Calu3 (cell line): ENCODE measurements around the gene ITPKA. TPM values are rescaled to one million over a fixed set of nuclear protein-coding genes. Genes with fewer than 3 reads are reported as not detected.

Source experiments
- BruUV-seq: library from RNA; stranded (reverse); fragments of 400-500 nt; replicated peaks from 2 replicates; lab custom pipeline; 2021; lab: Mats Ljungman, UMichigan
- CTCF ChIA-PET: fragments of 300-600 bp; sonication (Branson Sonifier 250); formaldehyde crosslinking; loops from one replicate; lab custom pipeline; 2022; ENCODE audit warnings: antibody characterized with exemption; lab: Charles Lee
- DNase-seq: peaks from one replicate; pipeline ENCODE4 v3.0.0; 2022
- H3K27ac Mint-ChIP-seq: one replicate; pipeline ENCODE4 v1.8.0; 2022; ENCODE audit warnings: mixed read lengths; ENCODE audit not compliant: unreplicated experiment
- H3K27me3 Mint-ChIP-seq: one replicate; pipeline ENCODE4 v1.8.0; 2022; ENCODE audit warnings: mixed read lengths; ENCODE audit not compliant: unreplicated experiment
- H3K36me3 Mint-ChIP-seq: one replicate; pipeline ENCODE4 v1.8.0; 2022; ENCODE audit warnings: mild to moderate bottlenecking, moderate library complexity, mixed read lengths; ENCODE audit not compliant: insufficient read depth, unreplicated experiment
- H3K4me1 Mint-ChIP-seq: one replicate; pipeline ENCODE4 v1.8.0; 2022; ENCODE audit warnings: mild to moderate bottlenecking, low read depth, mixed read lengths; ENCODE audit not compliant: unreplicated experiment
- H3K4me3 Mint-ChIP-seq: one replicate; pipeline ENCODE4 v1.8.0; 2022; ENCODE audit warnings: mild to moderate bottlenecking, low read depth, moderate library complexity, mixed read lengths; ENCODE audit not compliant: unreplicated experiment
- H3K9me3 Mint-ChIP-seq: one replicate; pipeline ENCODE4 v1.8.0; 2022; ENCODE audit warnings: low read depth, mixed read lengths; ENCODE audit not compliant: unreplicated experiment
- intact Hi-C: fragments of 100-400 bp; cut with micrococcal nuclease; formaldehyde crosslinking; loops from one replicate; pipeline ENCODE4 v1.10.0; 2022; ENCODE audit not compliant: unreplicated experiment
- total RNA-seq: library from RNA; stranded (reverse); gene quantifications from 2 replicates; pipeline ENCODE4 v1.2.3, GENCODE V29; 2022
- TF ChIP-seq, protein P1 (sequence below): fragments of 200-600 bp; IDR thresholded peaks from one replicate; pipeline ENCODE4 v1.8.0; 2022; ENCODE audit warnings: antibody characterized with exemption; ENCODE audit not compliant: unreplicated experiment

Gene ITPKA
- total RNA-seq, 1 experiment from 2014 or later, result 0.68 TPM

GRCh38 chr15:41512940-41513505, 19.3 kb downstream of the ITPKA start:
- no peaks in the 10 kb centered on the region for H3K27me3 Mint-ChIP-seq
- CTCF ChIA-PET, result no interaction called here

DNA sequence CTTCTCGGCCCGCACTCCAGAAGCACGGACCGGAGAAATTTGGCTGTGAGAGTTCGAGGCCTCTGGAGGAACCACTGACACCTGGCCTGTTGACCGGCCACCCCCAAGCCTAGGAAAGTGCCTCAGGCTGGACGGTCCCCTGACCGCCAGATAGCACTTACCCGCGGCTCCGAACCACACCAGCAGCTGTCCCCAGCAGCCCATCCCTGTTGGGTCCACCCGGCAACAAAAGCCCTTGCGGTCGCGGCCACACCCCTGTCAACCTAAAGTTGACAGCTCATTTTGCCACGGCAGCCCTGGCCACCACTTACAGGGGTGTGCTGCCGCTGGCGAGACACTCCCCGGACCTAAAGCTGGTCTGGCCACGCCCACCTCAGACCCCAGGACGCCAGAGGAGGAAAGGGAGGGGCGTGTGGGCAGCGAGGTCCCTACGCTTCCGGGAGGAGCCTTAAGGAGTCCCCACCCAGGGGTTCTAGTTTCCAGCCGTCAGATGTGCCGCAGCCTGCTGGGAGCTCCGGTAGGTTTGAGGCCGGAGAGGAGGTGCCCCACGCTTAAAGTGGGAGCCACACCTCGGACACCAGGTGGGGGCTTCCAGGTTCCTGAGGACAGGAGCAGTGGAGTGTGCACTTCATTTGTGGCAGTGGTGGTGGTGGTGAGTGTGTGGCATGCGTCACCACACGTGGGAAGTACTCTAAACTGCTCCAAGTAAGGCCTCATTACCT, 20.0 kb downstream of the ITPKA start, which contains the start of gene LTK:
Gene LTK (minus strand): TSS at position 322 of the 722 bp plus-strand sequence. CDS start 118 bp downstream, at position 204.
- no peaks in the 10 kb centered on the region for H3K4me1 Mint-ChIP-seq
- TF ChIP-seq, protein P1, sequence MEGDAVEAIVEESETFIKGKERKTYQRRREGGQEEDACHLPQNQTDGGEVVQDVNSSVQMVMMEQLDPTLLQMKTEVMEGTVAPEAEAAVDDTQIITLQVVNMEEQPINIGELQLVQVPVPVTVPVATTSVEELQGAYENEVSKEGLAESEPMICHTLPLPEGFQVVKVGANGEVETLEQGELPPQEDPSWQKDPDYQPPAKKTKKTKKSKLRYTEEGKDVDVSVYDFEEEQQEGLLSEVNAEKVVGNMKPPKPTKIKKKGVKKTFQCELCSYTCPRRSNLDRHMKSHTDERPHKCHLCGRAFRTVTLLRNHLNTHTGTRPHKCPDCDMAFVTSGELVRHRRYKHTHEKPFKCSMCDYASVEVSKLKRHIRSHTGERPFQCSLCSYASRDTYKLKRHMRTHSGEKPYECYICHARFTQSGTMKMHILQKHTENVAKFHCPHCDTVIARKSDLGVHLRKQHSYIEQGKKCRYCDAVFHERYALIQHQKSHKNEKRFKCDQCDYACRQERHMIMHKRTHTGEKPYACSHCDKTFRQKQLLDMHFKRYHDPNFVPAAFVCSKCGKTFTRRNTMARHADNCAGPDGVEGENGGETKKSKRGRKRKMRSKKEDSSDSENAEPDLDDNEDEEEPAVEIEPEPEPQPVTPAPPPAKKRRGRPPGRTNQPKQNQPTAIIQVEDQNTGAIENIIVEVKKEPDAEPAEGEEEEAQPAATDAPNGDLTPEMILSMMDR, result no peak
- H3K27ac Mint-ChIP-seq, result no peak within 1 kb of the TSS
- H3K27me3 Mint-ChIP-seq, result no peaks in the 10 kb centered on the region
- CTCF ChIA-PET, result no interaction called here
- DNase-seq, result no peak
- no TSS peak for BruUV-seq
- no peak within 1 kb of the TSS for H3K4me3 Mint-ChIP-seq
- intact Hi-C loops, result no loop called here
- H3K9me3 Mint-ChIP-seq, result no peaks in the 10 kb centered on the region
- H3K36me3 Mint-ChIP-seq, result peaks cover 13% of the 10 kb centered on the region

More at GRCh38 chr15:41512940-41513505, 19.3 kb downstream of the ITPKA start:
- no peak for DNase-seq
- TF ChIP-seq, protein P1, result no peak
- Mint-ChIP-seq H3K4me3 (no peak overlapping the region), H3K27ac (no peak overlapping the region), H3K4me1 (no peaks in the 10 kb centered on the region), H3K9me3 (no peaks in the 10 kb centered on the region), H3K36me3 (peaks cover 12% of the 10 kb centered on the region)
- BruUV-seq, result no TSS peak
- intact Hi-C loops, result no loop called here

DNA sequence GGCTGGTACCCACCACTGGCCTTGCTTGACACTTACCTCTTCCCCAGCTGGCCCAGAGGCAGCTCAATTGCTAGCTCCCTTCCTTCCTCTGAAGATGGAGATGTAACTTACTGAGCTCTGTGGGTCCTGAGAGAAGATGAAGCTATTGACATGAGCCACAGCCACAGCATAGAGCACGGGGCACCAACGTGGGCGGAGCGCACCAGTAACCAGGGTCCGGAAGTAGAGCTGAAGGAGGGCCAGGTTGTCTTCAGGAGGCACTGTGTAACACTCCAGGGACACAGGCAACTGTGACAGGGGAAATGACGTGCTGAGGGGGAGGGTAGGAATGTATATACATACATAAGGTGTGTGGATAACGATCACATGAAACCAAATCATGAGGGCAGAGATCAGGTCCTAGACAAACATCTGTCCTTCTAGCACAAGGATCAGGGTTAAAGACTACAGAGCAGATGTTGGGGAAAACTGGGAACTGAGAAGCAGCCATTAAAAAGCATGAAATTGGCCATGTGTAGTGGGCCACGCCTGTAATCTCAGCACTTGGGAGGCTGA, 24.3 kb downstream of the ITPKA start:
- TF ChIP-seq, protein P1, result no peak
- H3K9me3 Mint-ChIP-seq, result no peaks in the 10 kb centered on the region
- H3K27me3 Mint-ChIP-seq, result no peaks in the 10 kb centered on the region
- H3K27ac Mint-ChIP-seq, result no peak overlapping the region
- H3K4me3 Mint-ChIP-seq, result no peak overlapping the region
- no TSS peak for BruUV-seq
- H3K4me1 Mint-ChIP-seq, result no peaks in the 10 kb centered on the region
- CTCF ChIA-PET, result no interaction called here
- H3K36me3 Mint-ChIP-seq, result peaks cover 21% of the 10 kb centered on the region
- DNase-seq, result no peak
- intact Hi-C loops, result no loop called here

DNA sequence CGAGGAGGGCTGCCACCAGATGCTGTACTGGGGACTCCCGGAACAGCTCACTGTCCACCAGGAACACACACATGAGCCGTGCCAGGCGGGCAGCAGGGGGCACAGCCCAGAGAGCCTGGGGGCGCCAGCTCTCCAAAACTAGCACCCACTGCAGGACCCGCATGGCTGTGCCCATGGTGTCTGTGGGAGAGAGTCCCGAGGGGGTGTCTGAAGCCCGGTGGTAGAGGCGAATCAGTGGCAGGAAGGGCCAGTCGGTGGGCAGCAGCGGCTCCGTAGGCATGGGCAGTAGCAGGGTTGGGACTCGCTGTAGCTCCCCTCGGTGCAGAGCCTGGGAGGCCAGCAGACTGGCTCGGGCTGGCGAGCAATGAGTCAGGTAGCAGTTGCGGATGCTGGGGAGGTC, 27.0 kb downstream of the ITPKA start:
- no TSS peak for BruUV-seq
- Mint-ChIP-seq H3K36me3 (peaks cover 21% of the 10 kb centered on the region), H3K9me3 (no peaks in the 10 kb centered on the region), H3K4me1 (no peaks in the 10 kb centered on the region), H3K4me3 (no peak overlapping the region), H3K27me3 (no peaks in the 10 kb centered on the region), H3K27ac (no peak overlapping the region)
- TF ChIP-seq, protein P1, result no peak
- CTCF ChIA-PET, result interaction anchor here (0.6 kb wide), 1 partner anchor 11 kb away, joined by 4 read pairs; no protein-coding TSS in a partner anchor
- no peak for DNase-seq
- intact Hi-C loops, result no loop called here
